NOMO-1 treated with dmso at 0.1 percent for 144 hours (cell line): ENCODE results near the gene SH3TC2.

ENCODE experiments used
- DNase-seq: peaks from one replicate; lab custom pipeline; 2025; ENCODE audit not compliant: unreplicated experiment; lab: John Stamatoyannopoulos, UW

The SH3TC2 gene

DNA sequence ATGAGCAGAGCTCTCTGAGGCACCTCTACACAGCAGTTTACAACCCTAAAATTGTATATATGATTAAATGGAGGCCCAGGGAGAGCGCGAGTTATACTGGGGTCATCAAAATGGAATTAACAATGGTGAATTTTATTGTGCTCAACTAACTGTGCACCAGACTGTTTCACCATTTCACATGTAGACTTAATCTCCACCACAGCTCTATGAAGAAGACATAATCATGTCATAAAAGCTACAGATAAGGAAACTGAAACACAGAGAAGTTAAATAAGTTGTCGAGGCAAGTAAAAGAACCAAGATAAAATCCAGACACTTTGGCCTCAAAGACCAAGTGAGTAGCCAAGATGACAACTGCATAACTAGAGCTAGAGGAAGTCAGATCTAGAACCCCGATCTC is 1.5 kb downstream of the SH3TC2 start:
- no peak for DNase-seq

DNA sequence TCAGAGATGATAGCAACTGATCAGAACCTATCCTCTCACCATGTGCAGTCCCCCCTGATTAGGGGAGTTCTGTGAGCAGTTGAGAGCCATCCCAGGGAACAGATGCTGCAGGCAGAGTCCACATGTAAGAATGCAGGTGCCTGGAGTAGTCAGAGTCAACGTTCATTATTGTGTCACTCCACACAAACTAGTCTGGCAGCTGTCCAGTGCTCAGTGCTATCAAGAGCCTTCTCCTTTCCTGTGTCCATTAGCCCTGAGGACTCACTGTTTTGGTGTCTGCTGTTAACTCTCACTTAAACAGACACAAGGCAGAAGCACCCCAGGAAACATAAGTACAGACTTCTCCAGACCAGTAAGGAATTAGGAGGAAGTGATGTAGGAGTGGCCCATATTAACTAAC is 2.5 kb downstream of the SH3TC2 start:
- DNase-seq, result no peak

DNA sequence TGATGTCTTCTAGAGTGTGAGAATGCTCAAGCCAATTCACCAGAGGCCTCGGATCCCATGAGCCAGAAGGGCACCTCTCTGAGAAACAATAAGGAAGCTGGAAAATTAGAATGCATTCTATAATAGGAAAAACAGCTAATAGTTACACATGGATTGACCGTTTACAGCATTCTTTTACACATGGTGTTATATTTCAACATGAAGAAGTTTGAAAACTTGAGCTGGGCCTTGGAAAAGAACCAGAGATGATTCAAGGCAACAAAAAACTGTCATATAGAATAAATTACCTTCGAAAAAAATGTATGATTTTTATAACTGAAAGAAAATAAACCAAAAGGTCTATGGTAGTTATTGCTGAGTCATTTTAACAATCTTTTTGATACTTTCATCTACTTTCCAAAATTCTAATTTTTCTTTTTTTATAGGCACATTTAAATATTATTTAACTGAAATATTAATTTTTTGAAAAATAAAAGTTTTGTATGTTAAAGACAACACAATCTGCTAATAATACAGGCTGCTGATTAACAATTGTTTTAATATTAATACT is 6.2 kb downstream of the SH3TC2 start:
- DNase-seq, result no peak

DNA sequence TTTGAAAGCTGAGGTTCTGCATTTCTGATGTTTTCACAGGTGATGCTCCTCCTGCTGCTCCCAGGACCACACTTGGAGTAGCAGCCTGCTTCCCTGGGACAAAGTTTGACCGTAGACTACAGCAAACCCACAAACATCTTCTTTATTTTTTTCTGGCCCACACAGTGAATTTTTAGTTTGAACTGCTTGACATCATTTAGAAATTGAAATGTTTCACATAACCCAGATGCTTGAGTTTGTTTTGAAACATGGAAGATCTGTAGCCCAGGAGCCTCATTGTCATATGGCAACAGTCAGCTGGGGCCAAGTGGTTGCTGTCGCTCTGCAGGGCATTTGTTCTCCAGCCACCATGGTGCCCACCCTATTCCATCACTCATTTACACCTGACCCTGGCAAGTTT is 8.4 kb downstream of the SH3TC2 start:
- no peak for DNase-seq

DNA sequence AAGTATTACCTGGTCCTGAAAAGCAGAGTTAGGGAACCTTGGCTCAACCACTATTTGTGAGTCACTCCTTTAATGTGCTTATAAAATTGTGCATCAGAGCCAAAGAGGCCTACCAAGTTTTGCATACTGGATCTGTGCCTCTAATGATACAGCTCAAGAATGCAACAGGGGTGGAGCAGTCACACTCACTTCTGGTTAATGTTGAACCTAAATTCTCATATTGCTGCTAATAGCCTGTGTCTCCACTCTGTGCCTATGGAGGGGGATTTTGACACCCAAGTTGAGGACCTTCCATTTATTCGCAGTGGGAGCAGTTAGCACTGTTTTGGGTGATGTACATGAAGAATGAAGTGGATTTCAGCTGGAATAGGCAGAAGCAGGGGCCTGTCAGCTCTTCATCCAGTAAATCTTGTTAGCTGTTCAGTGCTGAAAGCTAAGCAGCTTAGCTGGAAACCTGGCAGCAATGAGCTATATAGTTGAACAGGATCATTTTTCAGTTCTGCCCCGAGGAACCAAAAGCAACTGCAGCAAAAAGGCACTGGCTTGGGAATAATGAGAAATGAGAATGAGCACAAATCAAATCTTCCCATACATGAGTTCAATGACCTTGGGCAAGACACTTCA is 9.7 kb downstream of the SH3TC2 start:
- DNase-seq, result no peak

DNA sequence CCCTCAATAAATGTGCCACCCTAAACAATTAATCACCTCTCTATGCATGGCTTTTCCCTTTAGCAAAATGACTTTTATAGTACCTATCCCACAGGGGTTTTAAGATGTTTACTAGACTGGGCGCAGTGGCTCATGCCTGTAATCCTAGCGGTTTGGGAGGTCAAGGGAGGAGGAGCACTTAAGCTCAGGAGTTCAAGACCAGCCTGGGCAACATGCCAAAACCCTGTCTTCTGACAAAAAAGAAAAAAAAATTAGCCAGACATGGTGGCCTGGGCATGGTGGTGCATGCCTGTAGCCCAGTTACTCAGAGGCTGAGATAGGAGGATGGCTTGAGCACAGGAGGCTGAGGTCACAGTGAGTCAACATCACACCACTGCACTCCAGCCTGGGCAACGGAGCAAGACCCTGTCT is 13.5 kb downstream of the SH3TC2 start:
- no peak for DNase-seq

DNA sequence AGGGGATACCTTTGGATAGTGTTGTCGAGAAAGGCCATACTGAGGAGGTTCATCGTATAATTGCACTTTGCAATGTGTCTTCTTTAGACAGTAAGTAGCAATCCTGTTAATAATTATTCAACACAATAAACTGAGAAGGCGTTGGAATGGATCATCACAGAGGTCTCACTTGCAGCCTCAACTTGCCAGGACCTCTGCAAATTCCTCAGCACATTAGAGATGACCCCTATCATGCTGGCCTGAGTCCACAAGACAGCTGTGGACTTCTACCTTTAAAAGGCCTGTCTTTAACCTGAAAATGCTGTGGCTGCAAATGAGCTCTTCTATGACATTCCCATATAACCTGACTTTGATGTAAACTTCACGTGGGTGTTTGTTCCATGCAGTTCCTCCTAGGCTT is 14.1 kb downstream of the SH3TC2 start:
- no peak for DNase-seq

DNA sequence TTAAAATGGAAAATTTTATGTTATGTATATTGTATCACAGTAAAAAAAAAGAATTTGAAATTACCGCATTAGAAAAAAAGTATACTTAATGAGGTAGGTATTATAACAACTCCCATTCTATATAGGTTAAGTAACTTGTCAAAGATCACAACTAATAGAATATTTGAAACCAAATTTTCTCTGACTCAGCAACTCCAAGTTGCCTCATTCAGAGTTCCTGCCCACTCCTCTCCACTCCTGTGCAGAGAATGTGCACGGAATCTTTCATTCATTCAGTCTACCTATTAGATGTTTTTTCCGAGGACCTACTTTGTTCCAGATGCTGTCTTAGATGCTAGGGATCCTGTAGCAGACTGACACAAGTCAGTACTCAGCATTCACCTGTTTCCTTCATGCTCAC is 15.4 kb downstream of the SH3TC2 start:
- DNase-seq, result no peak

DNA sequence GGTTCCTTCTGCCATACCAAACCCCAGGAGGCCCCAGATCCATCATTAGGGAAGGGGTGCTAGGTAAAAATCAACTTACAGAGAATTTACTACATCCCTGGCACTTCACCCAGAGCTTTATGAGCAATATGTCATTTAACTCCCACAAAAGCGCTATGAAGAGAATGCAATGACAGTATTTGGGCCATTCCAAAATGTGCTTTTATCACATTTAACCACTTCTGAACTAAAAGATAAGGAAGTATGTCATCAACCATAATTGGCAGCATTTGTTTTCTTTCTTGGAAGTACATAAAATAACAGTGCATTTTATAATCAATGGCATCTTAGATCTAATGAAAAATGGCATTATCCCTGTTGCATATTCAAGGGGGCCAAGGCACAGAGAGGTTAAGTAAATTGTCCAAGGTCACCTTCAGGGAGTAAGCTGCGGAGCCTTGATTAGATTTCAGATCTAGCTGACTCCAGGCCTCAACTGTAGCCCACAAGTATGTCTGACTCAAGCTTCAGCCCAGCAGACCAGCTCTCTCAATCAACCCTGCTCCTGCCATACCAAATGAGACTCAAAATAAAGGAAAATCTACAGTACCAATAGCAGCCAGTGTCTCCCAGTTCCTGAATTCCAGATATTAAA is 16.5 kb downstream of the SH3TC2 start:
- DNase-seq, result no peak

DNA sequence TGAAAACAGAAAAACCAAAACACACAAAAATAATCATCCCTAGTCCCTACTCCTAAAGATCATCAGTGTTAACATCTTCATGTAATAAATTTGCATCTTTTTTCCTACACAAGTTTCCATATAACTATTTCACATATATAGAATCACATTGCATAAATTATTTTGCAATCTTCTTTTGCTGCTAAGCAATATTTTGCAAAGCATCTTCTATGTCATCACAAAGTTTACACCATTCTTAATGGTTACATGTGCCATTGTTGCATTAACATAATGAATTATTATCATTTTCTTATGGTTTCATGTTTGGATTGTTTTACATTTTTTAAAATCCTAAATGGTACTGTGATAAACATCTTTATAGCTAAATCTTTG is 17.8 kb downstream of the SH3TC2 start:
- no peak for DNase-seq

DNA sequence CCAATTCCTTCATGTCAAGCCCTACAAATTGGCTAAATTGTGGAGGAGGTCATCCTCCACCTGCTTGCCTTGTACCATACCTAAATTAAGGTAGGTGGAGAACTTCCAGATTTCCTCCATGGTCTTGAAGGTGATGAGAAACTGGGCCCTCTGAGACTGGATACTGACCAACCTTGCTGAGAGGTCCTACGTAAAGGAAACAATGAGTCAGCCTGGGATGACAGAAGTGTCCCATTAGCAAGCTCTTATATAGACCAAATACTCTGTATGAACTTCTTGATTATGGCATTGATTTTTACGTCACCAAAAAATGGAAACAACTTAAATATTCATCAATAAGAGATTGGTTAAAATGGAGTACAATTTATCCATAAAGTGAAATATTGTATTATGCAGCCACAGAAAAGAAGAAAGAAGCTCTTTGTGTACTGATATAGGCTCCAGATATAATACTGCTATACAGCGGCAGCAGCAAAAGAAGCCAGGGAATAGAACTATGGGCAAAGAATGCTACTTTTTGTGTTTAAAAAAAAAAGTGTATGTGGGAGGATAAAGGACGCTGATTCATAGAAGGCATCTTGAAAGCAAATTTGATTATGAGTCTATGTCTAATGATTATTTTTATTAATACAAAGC is 18.3 kb downstream of the SH3TC2 start:
- DNase-seq, result no peak

DNA sequence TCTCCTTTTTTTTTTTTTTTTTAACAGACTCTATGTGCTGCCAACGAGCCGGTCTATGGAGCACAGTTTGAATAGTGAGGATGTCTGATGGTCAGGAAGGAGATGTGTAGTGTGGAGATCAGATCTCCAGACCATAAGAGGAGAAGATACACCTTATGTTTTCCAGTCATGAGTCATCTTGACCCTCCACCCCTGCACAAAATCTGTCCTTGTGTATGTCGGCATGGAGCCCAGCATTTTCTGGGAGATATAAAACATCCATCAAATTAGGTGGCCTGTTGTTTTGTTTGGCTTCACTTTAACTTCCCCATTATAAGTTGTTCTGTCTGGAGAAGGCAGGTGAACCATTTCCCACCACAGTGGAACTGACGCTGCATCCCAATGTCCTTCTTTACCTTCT is 19.2 kb downstream of the SH3TC2 start:
- no peak for DNase-seq

DNA sequence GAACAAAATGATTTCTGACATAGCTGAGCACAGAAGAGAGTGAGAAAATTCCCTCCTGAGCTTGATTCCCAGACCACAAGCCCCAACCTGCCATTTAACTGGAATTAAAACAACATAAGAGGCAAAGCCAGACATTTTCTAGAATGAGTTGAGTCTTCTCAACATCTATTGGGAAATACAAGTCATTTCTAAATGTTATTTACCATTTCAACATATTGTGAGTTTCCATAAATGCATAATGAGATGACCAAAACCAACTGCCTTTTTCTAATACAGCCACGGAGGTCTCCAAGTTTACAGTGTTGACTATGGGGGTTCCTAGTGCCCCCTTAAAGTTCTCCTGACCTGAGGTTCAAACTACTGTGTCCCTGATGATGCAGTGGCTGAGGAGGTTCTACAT is 20.0 kb downstream of the SH3TC2 start:
- no peak for DNase-seq

DNA sequence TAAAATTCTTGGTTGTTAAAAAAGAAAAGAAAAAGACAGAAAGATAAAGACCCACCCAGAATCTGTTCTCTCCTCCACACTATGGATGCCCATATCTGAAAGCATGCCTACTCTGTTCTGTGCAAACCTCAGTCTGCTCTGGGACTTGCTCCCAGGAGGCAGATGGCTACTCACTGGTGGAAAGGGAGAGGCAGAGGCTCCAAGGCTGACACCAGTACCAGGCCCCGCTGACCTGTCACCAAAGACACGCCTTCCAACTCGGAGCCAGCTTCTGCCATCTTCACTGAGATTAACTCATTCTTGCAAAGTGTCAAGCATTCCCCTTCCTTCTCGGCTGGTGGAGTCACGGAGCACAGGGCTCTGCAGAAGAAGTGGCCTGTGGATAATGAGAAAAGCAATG is 21.6 kb downstream of the SH3TC2 start:
- DNase-seq, result no peak

DNA sequence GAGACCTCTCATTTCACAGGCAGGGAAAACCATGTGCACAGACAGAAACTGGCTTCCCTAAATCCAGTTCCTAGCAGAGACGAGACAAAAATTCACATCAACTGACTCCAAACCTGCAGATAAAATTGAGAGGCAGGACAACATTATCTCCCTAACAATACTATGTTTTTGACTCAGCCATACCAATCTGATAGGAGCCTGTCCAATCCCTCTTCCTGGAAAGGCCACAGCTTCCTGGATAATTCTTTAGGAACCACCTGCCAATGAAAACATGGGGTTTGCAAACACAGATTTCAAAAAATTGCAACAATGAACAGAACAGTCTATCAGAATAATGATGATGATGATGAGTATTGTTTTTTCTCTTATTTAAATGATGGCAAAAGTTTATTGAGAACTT is 22.4 kb downstream of the SH3TC2 start:
- no peak for DNase-seq

DNA sequence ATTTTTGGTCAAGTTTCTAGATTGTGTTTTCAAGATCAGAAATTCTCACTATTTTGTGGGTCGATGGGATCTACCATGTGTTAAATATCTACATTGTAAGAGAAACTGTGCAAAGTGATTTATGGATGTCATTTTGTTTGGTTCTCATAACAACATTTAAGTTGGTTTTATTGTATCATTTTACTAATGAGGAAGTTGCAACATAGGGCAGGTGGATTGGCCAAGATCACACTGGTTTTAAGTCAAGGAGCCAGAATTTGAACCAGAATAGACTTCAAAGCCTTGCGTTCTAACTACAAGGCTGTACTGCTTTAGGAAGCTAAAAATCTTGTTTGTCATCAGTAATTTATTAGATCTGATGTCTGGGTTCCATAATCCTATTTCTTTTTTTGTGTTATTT is 23.4 kb downstream of the SH3TC2 start:
- peak; percentile 55 for DNase-seq

DNA sequence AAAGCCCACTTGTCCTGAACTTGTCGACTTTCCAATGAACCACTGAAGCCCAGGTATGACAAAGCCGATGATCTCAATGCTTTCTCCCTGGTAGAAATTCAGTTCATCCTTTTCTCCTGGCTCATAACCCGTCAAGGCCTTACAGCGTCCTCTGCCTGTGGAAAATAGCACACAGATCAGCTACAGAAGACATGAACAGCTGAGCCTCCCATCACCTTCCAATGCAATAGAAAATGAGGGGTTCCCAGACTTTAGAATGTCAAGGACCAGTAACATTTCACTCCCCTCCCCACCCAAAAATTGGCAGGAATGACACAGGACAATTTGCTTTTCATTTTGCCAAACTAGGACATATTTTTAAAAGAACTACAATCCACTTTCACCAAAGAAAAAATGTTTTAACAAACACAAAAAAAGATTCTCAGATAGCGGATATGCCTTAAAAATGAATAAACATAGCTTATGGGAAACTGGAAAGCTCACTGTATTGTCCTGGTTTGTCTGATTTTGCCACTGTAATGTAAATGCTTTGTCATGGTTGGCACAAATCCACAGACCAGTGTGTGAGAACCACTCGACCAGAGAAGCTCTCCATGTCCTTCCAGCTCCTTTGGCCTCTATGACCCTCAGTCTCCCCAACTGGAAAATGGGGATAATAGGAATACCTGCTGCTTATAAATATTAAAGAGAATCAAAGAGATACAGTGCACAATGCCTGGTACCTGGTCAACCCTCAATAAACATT is 24.4 kb downstream of the SH3TC2 start:
- DNase-seq, result no peak

DNA sequence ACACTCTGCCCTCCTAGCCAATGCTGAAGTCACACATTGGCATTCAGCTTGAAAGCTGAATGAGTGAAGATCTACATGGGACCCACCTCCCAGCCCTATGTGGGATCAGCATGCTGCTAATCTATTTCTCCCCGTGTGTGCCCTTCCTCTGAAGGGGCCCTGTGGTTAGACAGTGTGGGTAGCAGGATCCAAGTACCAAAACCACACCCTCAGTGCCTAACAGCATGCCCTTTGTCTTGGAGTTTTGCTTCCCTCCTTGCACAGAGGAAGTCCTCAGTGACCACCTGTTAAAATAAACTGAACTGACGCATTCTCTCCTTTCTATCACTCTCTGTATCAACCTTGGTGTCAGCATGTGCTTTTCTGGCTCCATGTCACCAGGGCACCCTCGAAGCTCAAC is 25.0 kb downstream of the SH3TC2 start:
- peak; percentile 85 for DNase-seq

DNA sequence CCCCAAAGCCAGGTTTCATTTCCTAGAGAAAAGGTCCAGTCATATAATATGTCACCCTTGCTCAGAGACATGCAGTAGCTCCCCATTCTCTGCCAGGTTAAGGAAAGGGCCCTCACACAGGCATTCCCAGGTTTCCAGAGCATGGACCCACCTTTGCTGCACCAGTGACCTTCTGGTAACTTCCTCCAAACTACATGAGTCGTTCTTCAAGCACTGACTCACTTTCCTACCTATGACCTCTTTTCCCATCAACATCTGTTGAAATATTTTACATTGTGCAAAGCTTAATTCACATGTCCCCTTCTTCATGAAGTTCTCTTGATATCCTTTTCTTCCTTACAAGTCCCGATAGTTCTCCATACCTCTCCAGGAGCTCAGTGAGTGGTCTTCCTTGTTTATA is 25.9 kb downstream of the SH3TC2 start:
- no peak for DNase-seq

DNA sequence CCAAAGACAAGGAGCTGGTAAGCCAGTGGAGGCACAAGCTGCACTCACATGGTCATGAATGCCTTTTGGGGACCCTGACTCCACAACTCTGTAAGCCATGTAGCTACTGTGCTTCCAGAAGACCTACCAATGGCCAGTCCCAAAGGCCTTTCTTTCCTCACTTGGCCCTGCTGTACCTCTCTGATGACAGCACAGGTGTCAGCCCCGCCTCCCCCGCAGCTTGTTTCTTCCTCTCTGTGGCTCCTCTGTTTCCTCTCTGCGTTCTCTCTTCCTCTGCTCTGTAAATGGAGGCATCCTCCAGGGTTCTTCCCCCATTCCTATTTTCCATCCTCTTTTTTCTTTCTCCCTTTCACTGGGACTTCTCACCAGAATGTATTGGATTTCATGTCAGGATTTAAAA is 26.7 kb downstream of the SH3TC2 start:
- DNase-seq, result no peak

DNA sequence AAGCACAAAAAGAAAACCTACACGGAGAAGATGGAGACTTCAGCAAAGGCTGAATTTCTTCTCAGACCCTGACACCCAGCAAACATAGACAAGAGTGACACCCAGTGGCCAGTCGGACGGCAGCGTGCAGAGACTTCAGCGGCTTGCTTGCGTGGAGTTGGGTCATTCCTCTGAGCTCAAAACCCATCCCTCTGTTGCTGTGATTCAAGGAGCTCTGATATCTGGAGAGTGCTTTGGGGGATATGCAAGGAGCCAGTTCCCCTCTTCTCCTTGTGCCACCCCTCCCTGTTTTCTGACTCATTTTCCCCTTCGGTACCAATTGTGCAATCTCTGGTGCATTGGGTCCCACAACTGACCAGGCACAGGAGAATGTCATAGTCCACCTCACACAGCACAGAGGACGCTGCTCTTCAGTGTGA is 27.5 kb downstream of the SH3TC2 start:
- peak; percentile 70 for DNase-seq
